HG02870 (cell line): ENCODE results near the gene SDK1.

Experiments used
- ATAC-seq: cut with Tn5 transposase; IDR thresholded peaks from one replicate; pipeline ENCODE4 v1.9.1; 2021; ENCODE audit warnings: mild to moderate bottlenecking, moderate library complexity; ENCODE audit not compliant: unreplicated experiment

The SDK1 gene

DNA sequence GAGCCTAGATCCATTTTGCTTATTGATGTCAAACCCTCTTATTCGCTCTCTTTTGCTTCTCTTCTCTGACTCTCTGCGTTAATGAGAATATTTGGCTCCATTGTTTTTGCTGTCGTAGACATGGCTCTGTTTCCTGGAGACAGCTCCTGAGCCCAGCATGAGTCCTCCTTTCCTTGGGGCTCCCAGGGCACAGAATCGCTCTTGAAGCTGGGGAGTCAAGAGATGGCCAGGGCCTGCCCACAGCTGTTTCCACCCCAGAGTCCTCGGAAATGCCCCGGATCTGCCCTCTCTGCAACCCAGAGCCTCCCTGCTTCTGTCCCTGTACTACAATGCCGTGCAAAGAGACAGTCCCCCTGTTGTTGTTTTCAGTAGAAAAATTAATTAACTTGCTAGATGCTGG is 814.4 kb downstream of the SDK1 start:
- ATAC-seq: no peak

DNA sequence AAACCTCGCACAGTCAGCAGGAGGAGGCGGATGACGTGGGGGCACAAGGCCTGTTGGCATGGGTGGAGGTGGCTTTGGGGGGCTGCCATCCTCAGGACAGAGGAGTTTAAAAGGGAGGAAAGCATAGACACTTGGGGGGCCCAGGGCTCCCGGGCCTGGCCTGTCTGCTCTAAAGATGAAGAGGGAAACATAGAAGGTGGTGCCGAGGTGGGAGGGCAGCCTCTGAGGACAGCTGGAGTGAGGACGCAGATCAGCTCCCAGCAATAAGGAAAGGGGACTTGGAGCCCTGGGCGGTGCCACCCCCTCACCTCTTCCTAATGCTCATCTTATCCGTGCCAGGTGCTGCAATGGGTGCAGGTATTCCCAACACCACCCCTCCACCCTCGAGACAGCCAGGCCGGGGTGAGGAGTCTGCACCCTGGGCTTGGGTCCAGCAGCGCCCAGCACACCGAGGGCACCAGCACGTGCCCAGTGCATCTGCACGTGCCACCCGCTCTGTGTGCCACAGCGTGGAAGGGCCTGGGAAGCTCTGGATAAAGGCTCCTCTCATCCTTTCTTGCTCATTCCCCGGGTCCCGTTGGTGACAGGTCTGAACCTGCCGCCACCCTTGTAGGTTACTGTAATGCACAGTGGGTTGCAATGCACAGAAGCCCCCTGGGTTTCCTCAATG is 815.0 kb downstream of the SDK1 start:
- ATAC-seq: no peak

DNA sequence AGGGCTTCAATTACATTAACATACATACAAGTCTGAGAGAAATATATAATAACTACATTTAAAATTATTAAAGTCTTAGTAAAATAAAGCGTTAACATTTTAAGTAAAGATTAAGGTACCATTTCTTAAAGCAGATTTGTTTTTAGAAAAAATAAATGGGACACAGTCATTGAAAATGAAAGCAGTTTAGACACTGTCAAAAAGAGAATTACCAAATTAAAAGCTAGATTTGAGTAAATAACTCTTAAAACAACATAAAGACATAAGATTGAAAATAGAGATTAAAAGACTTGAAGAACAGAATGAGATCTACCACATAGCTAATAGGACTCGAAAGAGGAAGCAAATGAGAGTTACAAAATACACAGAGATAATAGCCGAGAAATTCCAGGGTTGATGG is 818.8 kb downstream of the SDK1 start:
- ATAC-seq: no peak

DNA sequence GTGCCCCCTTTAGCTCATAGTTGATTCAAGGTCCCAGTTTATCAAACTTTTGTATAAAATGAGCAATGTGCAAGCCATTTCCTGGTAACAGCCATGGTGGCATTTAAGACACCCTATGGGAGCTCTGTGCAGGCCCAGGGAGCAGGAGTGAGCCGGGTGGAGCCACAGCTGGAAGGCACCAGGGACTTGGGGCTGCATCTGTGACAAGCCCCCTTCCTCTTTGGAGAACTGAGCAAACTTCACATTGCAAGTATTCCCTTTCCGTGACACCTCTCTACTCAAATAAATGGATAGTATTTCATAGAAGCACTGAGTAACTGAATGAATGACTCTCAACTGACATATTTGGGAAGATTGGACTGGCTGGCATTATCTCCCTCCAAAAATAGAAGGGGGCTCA is 822.3 kb downstream of the SDK1 start:
- ATAC-seq: no peak

DNA sequence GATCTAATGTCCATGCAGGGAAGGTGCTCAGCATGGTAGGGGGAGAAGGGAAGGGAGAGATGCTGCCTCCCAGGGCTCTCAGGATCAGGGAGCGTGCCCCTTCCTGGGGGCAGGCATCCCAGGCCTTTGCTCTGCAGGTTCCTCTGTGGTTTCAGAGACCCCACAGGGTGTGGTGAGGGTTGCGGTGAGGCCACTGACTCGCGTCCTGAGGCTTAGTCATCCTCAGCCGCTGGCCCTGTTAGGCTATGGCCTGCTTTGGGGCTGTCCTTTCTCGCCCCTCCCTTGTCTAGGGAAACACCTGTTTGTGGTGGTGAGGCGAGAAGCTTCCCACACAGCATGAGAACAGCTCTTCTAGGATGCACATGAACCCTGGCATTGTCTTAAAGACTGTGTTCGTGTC is 822.8 kb downstream of the SDK1 start:
- ATAC-seq: no peak

DNA sequence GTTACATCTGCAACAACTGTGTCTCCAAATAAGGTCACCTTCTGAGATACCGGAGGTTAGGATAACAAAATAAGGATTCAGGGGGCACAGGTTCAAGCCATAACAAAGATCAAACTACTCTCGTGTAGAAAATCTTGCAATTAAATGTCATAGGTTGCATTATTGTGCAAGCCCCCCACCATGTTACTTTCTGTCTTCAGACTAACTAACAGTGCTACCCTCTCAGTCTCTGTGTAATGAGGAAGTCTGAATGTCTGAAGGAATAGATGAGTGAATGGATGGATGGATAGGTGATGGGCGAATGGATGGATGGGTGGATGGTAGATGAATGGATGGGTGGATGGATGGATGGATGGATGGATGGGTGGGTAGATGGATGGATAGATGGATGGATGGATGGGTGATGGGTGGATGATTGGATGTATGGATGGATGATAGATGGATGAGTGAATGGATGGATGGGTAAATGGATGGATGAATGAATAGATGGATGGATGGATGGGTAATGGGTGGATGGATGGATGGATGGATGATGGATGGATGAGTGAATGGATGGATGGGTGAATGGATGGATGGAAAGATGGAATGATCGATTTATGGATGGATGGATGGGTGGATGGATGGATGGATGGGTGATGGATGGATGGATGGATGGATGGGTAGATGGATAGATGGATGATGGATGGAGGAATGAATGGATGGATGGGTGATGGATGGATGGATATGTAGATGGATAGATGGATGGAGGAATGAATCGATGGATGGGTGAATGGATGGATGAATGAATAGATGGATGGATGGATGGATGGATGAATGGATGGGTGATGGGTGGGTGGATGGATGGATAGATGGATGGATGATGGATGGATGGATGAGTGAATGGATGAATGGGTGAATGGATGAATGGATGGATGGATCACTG is 823.8 kb downstream of the SDK1 start:
- ATAC-seq: no peak

DNA sequence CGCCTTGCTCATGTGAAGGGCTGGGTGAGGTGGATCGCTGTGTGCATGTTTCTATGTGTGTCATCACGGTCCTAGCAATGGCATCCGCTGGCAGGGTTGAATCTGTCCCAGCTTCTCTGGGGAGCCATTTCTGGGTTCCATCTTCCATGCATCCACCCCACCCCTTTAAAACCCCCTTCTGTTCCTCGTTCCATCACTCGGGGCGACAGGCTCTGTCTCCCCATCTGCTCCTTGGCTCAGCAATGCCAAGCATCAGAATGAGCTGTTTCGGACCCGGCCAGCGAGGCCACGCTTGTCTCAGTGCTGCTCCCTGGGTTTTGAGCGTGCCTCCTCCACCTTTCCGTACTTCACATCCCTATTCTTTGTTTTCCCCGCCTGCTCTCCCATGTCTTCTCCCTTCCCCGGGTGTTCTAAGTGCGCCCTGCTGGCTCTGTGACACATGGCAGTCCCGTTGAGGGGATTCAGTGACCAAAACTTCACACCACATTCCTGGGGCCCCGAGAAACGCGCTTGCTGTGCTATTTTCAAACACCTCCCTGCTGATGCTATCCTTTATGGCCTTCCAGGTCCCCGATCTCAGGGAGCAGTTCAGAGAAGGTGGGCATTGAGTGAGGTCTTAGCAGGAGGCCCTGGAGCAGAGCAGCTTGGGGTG is 827.0 kb downstream of the SDK1 start:
- no peak for ATAC-seq

DNA sequence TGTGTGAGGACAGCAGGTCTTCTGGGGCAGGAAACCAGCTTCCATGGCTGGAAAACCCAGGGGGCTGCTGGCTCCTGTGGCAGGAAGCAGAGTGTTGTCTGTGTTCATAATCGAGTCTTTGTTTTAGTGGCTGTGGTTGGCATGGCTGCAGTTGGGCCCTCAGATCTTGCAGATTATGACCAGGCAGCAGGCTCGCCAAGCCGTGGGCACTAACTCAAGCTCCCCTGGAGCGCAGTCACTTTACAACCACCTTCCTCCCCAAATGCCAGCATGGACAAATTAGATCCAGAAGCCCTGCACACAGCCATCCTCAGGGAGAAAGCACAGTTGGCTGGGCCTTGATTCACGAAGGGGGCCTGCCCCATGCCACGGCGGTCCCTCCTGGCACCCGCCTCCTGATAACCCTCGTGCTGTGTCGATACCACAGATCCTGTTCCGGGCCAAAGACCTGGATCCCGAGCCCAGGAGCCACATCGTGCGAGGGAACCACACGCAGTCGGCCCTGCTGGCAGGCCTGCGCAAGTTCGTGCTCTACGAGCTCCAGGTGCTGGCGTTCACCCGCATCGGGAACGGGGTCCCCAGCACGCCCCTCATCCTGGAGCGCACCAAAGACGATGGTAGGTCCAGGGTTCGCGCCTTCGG is 828.5 kb downstream of the SDK1 start:
- ATAC-seq: no peak

DNA sequence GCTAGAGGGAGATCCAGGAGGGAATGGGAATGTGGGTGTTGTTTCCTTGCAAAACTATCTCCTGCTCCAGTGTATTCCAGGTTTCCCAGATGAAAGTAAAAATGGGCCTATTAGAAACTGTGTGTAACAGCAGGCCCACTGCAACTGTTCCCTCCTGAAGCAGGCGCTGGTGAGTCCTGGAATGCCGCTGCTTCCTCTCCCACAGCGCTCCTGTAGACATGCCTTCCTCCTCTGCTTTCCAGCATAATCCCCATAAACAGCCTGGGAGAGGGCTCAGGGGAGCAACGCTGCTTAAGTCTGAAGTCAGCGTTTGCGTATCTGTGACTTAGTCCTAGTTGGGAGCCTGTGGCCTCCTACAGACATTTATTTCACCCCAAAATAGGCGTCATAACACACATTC is 830.0 kb downstream of the SDK1 start:
- no peak for ATAC-seq

DNA sequence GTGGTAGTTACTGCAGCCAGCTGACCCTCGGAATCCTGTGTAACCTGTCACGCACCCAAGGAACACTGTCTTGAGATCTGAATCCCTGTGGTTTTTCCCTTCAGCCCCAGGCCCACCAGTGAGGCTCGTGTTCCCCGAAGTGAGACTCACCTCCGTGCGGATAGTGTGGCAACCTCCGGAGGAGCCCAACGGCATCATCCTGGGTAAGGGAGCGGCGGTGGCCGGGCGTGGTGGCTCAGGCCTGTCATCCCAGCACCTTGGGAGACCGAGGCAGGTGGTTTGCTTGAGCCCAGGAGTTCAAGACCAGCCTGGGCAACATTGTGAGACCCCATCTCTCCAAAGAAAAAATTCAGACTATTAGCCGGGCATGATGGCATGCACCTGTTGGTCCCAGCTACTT is 831.2 kb downstream of the SDK1 start:
- no peak for ATAC-seq

DNA sequence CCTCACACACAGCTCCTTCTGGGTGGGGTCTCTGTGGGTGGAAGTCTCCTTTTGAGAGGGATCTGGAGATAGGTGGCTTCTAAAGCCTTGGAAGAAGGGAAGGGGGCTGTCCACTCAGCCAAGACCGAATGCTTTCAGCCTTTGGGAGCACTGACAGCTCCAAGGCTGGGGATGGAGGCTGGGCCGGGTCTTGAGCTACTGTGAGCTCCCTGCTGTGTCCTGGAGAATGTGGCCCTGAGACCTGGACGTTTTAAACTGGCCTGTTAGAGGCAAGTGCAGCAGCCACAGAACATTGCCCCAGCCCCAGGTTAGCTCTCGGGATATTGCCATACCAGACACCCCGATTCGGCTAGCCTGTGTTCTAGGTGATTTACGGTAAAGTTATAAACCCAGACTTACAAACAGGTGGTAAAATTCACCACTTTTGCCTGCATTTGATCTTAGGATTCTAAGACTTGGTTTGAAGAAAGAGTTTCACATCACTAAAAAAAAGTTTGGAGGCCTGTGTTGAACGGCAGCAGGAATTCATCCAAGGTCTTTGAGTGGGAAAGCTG is 832.5 kb downstream of the SDK1 start:
- no peak for ATAC-seq

DNA sequence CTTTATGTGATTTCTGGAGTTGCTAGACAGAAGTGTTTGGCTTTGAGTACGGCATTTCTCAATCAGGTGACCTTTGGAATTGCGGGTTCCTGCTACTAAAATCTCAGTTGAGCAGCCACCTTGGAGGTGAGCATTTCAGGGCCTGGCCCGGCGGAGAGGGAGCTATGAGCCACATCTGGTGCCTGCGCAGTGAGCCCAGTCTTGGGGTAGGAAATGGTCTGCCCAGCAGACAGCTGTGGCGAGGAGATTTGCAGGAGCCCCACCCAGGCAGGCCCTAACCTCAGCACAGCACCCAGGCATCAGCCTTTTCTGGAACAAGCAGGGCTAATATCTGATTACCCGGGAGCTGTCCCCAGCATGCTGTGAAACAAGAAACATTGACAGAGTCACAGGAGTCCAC is 833.2 kb downstream of the SDK1 start:
- no peak for ATAC-seq

DNA sequence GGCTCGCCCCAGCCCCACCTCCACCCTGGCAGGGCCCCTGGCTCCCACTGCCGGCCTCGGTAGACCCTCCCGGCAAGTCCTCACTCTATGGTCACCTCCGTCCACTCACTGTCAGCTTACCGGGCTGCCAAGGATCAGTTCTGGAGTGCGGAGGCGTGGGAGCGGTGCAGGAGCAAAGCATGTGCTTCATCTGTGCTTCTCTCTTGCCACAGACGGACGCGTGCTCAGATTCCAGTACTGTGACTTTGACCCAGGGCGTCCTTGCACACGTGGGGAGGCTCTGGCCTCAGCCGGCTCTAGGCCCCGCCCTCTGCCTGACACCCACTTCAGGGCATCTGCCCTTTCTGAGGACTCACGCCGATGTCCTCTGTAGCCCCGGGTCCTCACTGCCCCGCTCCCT is 833.6 kb downstream of the SDK1 start:
- no peak for ATAC-seq

DNA sequence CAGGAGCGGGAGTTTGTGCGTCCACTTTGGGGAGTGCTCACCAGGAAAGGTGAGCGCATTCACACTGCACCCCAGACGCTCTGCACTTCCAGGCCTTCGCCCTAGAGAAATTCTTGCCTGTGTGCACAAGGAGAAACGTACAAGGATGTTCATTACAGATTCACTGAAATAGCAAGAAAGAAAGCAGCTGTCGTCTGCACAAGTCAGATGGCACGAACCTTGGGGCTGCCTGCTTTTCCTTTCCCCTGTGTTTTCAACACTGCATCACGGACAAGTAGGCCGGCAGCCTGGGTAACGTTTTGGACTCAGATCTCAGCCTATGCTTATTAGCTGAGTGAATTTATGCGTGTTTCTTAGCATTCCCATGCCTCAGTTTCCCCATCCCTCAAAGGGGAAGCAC is 834.2 kb downstream of the SDK1 start:
- ATAC-seq: no peak

DNA sequence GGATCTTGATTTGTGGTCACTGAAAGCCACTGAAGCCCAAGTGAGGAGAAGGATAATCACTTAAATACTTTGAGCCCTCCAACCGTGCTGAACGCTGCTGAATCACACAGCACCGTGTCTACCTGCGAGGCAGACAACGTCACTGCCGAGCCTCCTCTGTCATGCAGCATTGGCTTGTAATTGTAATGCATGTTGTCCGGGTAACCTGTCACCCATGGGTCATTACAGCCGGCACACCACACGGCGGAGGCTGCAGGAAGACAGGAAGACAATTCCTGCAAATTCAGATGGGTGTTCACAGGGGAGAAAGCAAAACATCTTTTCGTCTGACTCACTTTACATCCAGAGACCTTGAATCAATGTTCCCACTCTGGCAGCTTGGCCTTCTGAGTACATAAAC is 835.0 kb downstream of the SDK1 start:
- ATAC-seq: no peak

DNA sequence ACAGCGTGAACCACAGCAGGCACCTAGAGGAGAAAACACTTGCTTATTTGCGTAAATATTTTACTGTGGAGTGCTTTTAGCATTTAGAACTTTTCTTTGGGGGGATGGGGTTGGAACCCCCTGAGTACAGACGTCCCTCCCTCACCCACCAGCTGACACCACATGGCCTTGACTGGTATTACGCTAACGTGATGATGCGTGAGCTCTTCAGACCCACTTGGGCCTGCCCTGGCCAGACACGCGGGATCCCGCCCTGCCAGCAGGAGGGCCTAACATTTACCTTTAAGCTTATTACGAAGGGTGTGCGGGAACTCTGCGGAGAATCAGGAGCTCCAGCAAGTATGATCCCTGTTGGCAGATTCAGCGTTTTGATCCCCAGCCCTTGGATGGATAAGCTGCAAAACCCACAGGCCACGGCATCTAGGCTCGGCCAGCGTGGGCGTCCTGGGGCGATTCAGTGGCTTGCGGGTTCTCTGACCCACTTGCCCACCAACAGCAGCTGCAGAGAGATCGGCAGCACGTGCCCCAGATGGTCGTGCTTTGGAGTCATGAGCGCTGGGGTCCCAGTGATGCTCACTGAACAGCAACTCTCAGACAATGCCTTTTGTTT is 835.6 kb downstream of the SDK1 start:
- ATAC-seq: no peak

DNA sequence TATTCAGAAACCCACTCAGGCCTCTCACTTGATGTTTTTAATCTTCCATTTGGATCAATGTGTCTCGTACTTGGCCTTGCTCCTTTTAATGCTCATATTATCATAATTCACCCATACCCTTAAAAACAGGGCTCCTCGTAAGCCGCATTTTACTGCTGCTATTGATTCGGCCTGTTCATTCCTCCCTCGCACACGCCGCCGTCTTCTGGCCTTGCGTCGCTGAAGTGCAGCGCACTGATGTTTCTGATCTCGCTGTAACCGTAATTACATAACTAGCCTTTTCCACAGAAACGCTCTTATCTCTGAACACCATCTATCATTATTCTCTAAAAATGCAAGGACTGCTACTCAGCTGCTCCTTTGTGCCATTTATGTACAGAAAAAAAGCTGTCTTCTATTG is 836.5 kb downstream of the SDK1 start:
- no peak for ATAC-seq

DNA sequence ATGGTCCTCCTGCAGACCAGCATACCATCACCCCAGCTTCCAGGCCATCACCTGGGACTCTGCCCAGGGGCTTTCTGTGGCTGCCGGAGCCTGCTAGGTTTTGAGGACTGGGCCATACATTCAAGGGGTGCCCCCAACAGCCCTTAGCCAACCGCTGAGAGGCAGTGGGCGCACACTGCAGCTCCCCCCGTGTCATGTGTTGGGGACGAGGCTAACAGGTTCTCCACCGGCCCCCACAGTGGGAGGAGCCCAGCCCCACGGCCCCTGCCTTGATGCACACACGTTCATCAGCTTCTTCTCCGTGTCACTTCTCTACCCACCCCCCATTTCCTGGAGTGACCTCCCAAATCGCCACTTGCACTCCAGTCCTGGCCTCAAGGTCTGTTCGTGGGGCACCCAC is 837.8 kb downstream of the SDK1 start:
- no peak for ATAC-seq

DNA sequence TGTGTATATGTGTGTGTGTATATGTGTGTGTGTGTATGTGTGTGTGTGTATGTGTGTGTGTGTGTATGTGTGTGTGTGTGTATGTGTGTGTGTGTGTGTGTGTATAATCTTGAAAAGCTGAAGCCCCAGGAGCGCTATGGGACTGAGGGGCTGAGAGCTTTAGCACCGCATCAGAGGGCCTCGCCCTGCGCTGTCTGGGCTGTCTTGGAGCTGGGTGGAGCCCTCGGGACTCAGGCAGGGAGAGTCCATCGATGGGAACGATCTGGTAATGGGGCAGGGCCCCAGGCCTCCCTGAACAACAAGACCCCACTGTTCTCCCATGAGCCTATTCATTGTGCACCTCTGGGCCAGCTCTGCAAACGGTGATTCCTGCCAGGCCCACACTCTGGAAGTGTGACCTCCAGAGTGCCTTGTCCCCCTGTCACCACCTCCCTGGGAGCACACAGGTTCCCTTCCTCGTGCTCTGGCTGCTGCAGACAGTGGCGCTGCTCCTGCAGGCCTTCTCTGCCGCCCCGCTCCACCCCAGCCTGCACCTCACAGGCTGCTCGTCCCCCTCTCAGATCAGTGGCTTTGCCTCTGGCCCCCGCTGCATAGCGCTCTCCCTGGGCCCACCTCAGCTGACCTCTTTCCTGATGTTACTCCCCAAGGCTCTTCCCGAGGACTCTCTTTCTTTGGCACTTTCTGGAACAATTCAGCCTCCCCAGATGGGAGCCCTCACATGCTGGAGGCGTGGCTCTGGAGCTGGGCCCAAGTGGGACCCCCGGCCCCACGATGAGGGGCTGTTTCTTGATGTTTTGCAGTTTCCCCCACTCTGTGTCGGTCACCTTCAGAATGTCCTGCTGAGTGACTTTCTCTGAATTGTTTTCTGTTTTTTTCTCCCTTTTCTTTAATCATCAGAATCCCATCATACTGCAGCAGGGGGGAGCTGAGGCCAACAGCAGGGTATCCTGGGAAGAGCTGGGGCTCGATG is 838.9 kb downstream of the SDK1 start:
- ATAC-seq: no peak

DNA sequence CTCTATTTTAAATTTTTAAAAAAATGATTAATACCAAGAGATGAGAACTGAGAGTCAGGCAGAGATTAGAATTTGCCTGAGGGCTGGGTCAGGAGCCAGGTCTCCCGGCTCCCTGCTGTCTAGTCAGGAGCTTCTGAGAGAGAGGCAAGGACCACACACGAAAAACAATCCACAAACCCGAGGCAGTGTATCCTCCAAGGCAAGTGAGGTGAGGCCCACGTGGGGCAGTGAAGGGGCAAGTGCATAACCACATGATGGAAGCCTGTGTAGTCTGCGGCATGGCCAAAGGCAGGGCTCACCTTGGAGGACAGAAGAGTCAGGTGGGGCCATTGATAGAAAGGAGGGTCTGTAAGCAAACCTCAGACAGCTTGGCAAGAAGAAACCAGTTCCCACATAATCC is 839.9 kb downstream of the SDK1 start:
- ATAC-seq: no peak
